Measurements from ENCODE around the gene ELP1. TPM values are rescaled to one million over a fixed set of nuclear protein-coding genes. Genes with fewer than 3 reads are reported as not detected.

ELP1 gene
- total RNA-seq, 1 experiment from 2014 or later: 38.7 TPM

DNA sequence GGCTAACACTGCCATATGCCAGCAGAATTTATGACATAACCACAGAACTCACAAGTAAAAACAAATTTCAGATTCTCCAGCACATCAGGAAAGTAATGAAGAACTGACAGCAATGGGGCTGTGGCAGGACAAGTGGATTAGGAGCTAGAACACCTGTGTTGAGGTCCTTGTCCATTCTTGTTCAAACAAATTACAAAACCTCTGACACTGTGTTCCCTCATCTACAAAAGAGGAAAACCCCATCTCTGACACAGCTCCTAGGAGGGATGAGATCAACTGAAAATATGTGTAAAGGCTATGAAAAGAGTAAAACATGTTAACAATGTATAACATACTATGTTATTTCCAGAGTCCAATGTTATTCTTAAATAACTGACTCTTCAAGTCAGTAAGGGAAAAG lies 23.5 kb downstream of the ELP1 start:
- no peaks in the 10 kb centered on the region for H3K4me1 ChIP-seq (ENCODE audit: insufficient read depth, low read length, poor library complexity, severe bottlenecking)
- TF ChIP-seq CTCF (conservative IDR thresholded peaks at IDR 0.05; ENCODE audit: low read depth, low read length) (no peak), EZH2 (IDR thresholded peaks at IDR 0.05; ENCODE audit: borderline replicate concordance, low read depth, low read length, poor library complexity, severe bottlenecking) (no peak)
- intact Hi-C loops (cut with micrococcal nuclease; ENCODE audit: unreplicated experiment): no loop called here
- no peak overlapping the region for H3K27ac ChIP-seq (ENCODE audit: low read depth, low read length, poor library complexity, severe bottlenecking)
- no peaks in the 10 kb centered on the region for H3K27me3 ChIP-seq (replicated peaks; ENCODE audit: insufficient read depth, low read depth, low read length, poor library complexity)
- no peak for DNase-seq (ENCODE audit: low spot score)
- POLR2A ChIA-PET (ENCODE audit: low non-redundant PET): no interaction called here
- H3K9me3 ChIP-seq (ENCODE audit: low read depth, low read length, poor library complexity, severe bottlenecking): no peaks in the 10 kb centered on the region
- H3K36me3 ChIP-seq (ENCODE audit: insufficient read depth, low read length, poor library complexity, severe bottlenecking): peaks cover 40% of the 10 kb centered on the region
- no peak overlapping the region for H3K4me3 ChIP-seq (ENCODE audit: low read depth, low read length, poor library complexity, severe bottlenecking)
- no TSS peak for BruUV-seq (replicated peaks)
- CTCF ChIA-PET: no interaction called here

- BruUV-seq (replicated peaks): no TSS peak
- Histone ChIP-seq H3K9me3 (ENCODE audit: low read depth, low read length, poor library complexity, severe bottlenecking) (no peaks in the 10 kb centered on the region), H3K27me3 (replicated peaks; ENCODE audit: insufficient read depth, low read depth, low read length, poor library complexity) (no peaks in the 10 kb centered on the region), H3K27ac (ENCODE audit: low read depth, low read length, poor library complexity, severe bottlenecking) (no peak overlapping the region), H3K4me1 (ENCODE audit: insufficient read depth, low read length, poor library complexity, severe bottlenecking) (no peaks in the 10 kb centered on the region), H3K36me3 (ENCODE audit: insufficient read depth, low read length, poor library complexity, severe bottlenecking) (peaks cover 53% of the 10 kb centered on the region), H3K4me3 (ENCODE audit: low read depth, low read length, poor library complexity, severe bottlenecking) (no peak overlapping the region)
- ChIA-PET POLR2A (ENCODE audit: low non-redundant PET) (no interaction called here), CTCF (no interaction called here)
- DNase-seq (ENCODE audit: low spot score): no peak
- TF ChIP-seq EZH2 (IDR thresholded peaks at IDR 0.05; ENCODE audit: borderline replicate concordance, low read depth, low read length, poor library complexity, severe bottlenecking) (no peak), CTCF (conservative IDR thresholded peaks at IDR 0.05; ENCODE audit: low read depth, low read length) (no peak)
- intact Hi-C loops (cut with micrococcal nuclease; ENCODE audit: unreplicated experiment): no loop called here
Measured at GRCh38 chr9:108905494-108905893, 28.4 kb downstream of the ELP1 start.

DNA sequence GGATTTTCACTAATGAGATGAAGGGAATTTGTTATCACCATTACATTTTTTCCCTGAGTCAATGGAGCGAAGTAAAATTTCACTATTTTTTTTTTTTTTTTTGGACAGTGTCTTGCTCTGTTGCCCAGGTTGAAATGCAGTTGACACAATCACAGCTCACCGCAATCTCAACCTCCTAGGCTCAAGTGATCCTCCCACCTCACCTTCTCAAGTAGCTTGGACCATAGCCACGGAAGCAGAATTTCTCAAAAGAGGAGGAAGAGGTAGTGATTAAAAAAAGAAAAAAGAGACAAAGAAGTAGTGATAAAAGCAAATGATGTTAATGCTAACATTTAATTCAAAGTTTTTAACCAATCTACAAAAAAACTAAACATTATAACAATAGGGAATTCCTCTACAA lies 29.8 kb downstream of the ELP1 start:
- no peaks in the 10 kb centered on the region for H3K27me3 ChIP-seq (replicated peaks; ENCODE audit: insufficient read depth, low read depth, low read length, poor library complexity)
- intact Hi-C loops (cut with micrococcal nuclease; ENCODE audit: unreplicated experiment): no loop called here
- ChIA-PET POLR2A (ENCODE audit: low non-redundant PET) (no interaction called here), CTCF (no interaction called here)
- no peaks in the 10 kb centered on the region for H3K4me1 ChIP-seq (ENCODE audit: insufficient read depth, low read length, poor library complexity, severe bottlenecking)
- no peak for TF ChIP-seq EZH2 (IDR thresholded peaks at IDR 0.05; ENCODE audit: borderline replicate concordance, low read depth, low read length, poor library complexity, severe bottlenecking)
- TF ChIP-seq CTCF (conservative IDR thresholded peaks at IDR 0.05; ENCODE audit: low read depth, low read length): no peak
- BruUV-seq (replicated peaks): no TSS peak
- no peak for DNase-seq (ENCODE audit: low spot score)
- no peaks in the 10 kb centered on the region for H3K9me3 ChIP-seq (ENCODE audit: low read depth, low read length, poor library complexity, severe bottlenecking)
- H3K4me3 ChIP-seq (ENCODE audit: low read depth, low read length, poor library complexity, severe bottlenecking): no peak overlapping the region
- no peak overlapping the region for H3K27ac ChIP-seq (ENCODE audit: low read depth, low read length, poor library complexity, severe bottlenecking)
- peaks cover 49% of the 10 kb centered on the region for H3K36me3 ChIP-seq (ENCODE audit: insufficient read depth, low read length, poor library complexity, severe bottlenecking)
